ENCODE measurements around the gene HIBCH. TPM values are rescaled to one million over a fixed set of nuclear protein-coding genes. Genes with fewer than 3 reads are reported as not detected.
"Not testable (repeated sequence)": the region's sequence is repeated elsewhere in the genome, so short reads cannot be mapped to it uniquely, and the experiment has no call there.

The HIBCH gene
- polyA plus RNA-seq, 1 donor (not counting 4 experiments of a cell fraction or from before 2014, with no cell fraction given): 19.4 TPM

GRCh38 chr2:190235101-190235500 lies 84.5 kb downstream of the HIBCH start:
- dilution Hi-C loops (cut with MboI; ENCODE audit: extremely low pct_ligation_motif_present, low sequenced_read_pairs): no loop called here
- FAIRE-seq: no peak

GRCh38 chr2:190223989-190224388 lies 95.6 kb downstream of the HIBCH start:
- H3K9me1 ChIP-seq (ENCODE audit: control insufficient read depth, extremely low read depth, insufficient read depth, low read length); DNase-seq (ENCODE audit: low read depth, low spot score); H3K27ac ChIP-seq (ENCODE audit: control insufficient read depth, insufficient read depth, low read length); H3K4me2 ChIP-seq (ENCODE audit: control insufficient read depth, extremely low read depth, insufficient read depth, low read depth, low read length); H3K4me3 ChIP-seq (ENCODE audit: control insufficient read depth in 2 of 3, extremely low read depth in 1 of 3, insufficient read depth in 2 of 3, low read depth in 1 of 3, low read length in 3 of 3); H4K20me1 ChIP-seq (ENCODE audit: control insufficient read depth, extremely low read depth, insufficient read depth, low read length); H3K27me3 ChIP-seq (ENCODE audit: control insufficient read depth, extremely low read depth, insufficient read depth, low read length); H2AFZ ChIP-seq (ENCODE audit: control insufficient read depth, low read length); H3K36me3 ChIP-seq (ENCODE audit: control insufficient read depth in 2 of 2, extremely low read depth in 1 of 2, insufficient read depth in 2 of 2, low read length in 2 of 2); H3K79me2 ChIP-seq (ENCODE audit: control insufficient read depth, insufficient read depth, low read length); dilution Hi-C loops (cut with MboI; ENCODE audit: extremely low pct_ligation_motif_present, low sequenced_read_pairs); H3K9me3 ChIP-seq (ENCODE audit: control insufficient read depth, low read depth, low read length); H3K4me1 ChIP-seq (ENCODE audit: control insufficient read depth, extremely low read depth, insufficient read depth, low read length); FAIRE-seq; H3K9ac ChIP-seq (ENCODE audit: control insufficient read depth, extremely low read depth, insufficient read depth, low read length): not testable (repeated sequence)

More at GRCh38 chr2:190235101-190235500, 84.5 kb downstream of the HIBCH start:
- Histone ChIP-seq H3K4me2 (ENCODE audit: control insufficient read depth, extremely low read depth, insufficient read depth, low read depth, low read length) (no peak overlapping the region), H3K9ac (ENCODE audit: control insufficient read depth, extremely low read depth, insufficient read depth, low read length) (no peak overlapping the region), H3K4me1 (ENCODE audit: control insufficient read depth, extremely low read depth, insufficient read depth, low read length) (no peaks in the 10 kb centered on the region), H3K4me3 (ENCODE audit: control insufficient read depth in 2 of 3, extremely low read depth in 1 of 3, insufficient read depth in 2 of 3, low read depth in 1 of 3, low read length in 3 of 3) (no peak overlapping the region), H3K9me3 (ENCODE audit: control insufficient read depth, low read depth, low read length) (no peaks in the 10 kb centered on the region), H4K20me1 (ENCODE audit: control insufficient read depth, extremely low read depth, insufficient read depth, low read length) (no peaks in the 10 kb centered on the region), H2AFZ (ENCODE audit: control insufficient read depth, low read length) (no peak overlapping the region), H3K79me2 (ENCODE audit: control insufficient read depth, insufficient read depth, low read length) (no peaks in the 10 kb centered on the region), H3K9me1 (ENCODE audit: control insufficient read depth, extremely low read depth, insufficient read depth, low read length) (no peaks in the 10 kb centered on the region), H3K36me3 (ENCODE audit: control insufficient read depth in 2 of 2, extremely low read depth in 1 of 2, insufficient read depth in 2 of 2, low read length in 2 of 2) (no peaks in the 10 kb centered on the region), H3K27me3 (ENCODE audit: control insufficient read depth, extremely low read depth, insufficient read depth, low read length) (no peaks in the 10 kb centered on the region), H3K27ac (ENCODE audit: control insufficient read depth, insufficient read depth, low read length) (no peak overlapping the region)
- no peak for DNase-seq (ENCODE audit: low read depth, low spot score)
- no peak for TF ChIP-seq EZH2 (IDR thresholded peaks at IDR 0.05; ENCODE audit: low read length)
- no peak for TF ChIP-seq CTCF (optimal IDR thresholded peaks at IDR 0.05 in 1 of 3, IDR thresholded peaks at IDR 0.05 in 1 of 3, conservative IDR thresholded peaks at IDR 0.05 in 1 of 3; ENCODE audit: extremely low read depth in 1 of 3, insufficient read depth in 2 of 3, low read length in 3 of 3)

GRCh38 chr2:190222745-190223144 lies 96.9 kb downstream of the HIBCH start:
- FAIRE-seq; H3K9me3 ChIP-seq (ENCODE audit: control insufficient read depth, low read depth, low read length); H3K9me1 ChIP-seq (ENCODE audit: control insufficient read depth, extremely low read depth, insufficient read depth, low read length); H3K27me3 ChIP-seq (ENCODE audit: control insufficient read depth, extremely low read depth, insufficient read depth, low read length); H3K4me2 ChIP-seq (ENCODE audit: control insufficient read depth, extremely low read depth, insufficient read depth, low read depth, low read length); DNase-seq (ENCODE audit: low read depth, low spot score); H3K36me3 ChIP-seq (ENCODE audit: control insufficient read depth in 2 of 2, extremely low read depth in 1 of 2, insufficient read depth in 2 of 2, low read length in 2 of 2); H3K27ac ChIP-seq (ENCODE audit: control insufficient read depth, insufficient read depth, low read length); H3K4me3 ChIP-seq (ENCODE audit: control insufficient read depth in 2 of 3, extremely low read depth in 1 of 3, insufficient read depth in 2 of 3, low read depth in 1 of 3, low read length in 3 of 3); H3K79me2 ChIP-seq (ENCODE audit: control insufficient read depth, insufficient read depth, low read length); H3K9ac ChIP-seq (ENCODE audit: control insufficient read depth, extremely low read depth, insufficient read depth, low read length); H3K4me1 ChIP-seq (ENCODE audit: control insufficient read depth, extremely low read depth, insufficient read depth, low read length); H4K20me1 ChIP-seq (ENCODE audit: control insufficient read depth, extremely low read depth, insufficient read depth, low read length); H2AFZ ChIP-seq (ENCODE audit: control insufficient read depth, low read length); dilution Hi-C loops (cut with MboI; ENCODE audit: extremely low pct_ligation_motif_present, low sequenced_read_pairs): not testable (repeated sequence)
